Right renal pelvis (tissue), 4 donors: ENCODE measurements around the gene FGR. TPM values are rescaled to one million over a fixed set of nuclear protein-coding genes. Genes with fewer than 3 reads are reported as not detected.
"Not testable (repeated sequence)": the region's sequence is repeated elsewhere in the genome, so short reads cannot be mapped to it uniquely, and the experiment has no call there.

ENCODE experiments used
- DNase-seq, 4 donors: peaks; one replicate each; pipeline ENCODE4 v3.0.0-alpha.2; 2013; ENCODE audit warnings: low read depth in 4 of 4, low spot score in 3 of 4, missing footprints in 1 of 4
- polyA plus RNA-seq, 4 donors: library from polyadenylated mRNA; unstranded; fragments of 120-200 nt; gene quantifications; one replicate each; pipeline ENCODE4 v1.2.1, GENCODE V29; 2013; ENCODE audit not compliant: insufficient read length in 4 of 4

Gene FGR
- 1 to 10 TPM; 1.4 to 2.1 (median 1.8) TPM for polyA plus RNA-seq

- no peak for DNase-seq
Measured at GRCh38 chr1:27634985-27635367, at the start of gene FGR. TSS of gene FGR (minus strand) at chr1:27635185. CDS start at chr1:27623916, 11,269 bp downstream.

- no peak for DNase-seq
Measured at GRCh38 chr1:27684176-27684575, 49.2 kb upstream of the FGR start.

- DNase-seq, result no peak
Measured at GRCh38 chr1:27682351-27682944, 47.5 kb upstream of the FGR start.

GRCh38 chr1:27681580-27681979, 46.6 kb upstream of the FGR start:
- DNase-seq, result not testable (repeated sequence)

- DNase-seq, result not testable (repeated sequence)
Measured at GRCh38 chr1:27680225-27680791, 45.3 kb upstream of the FGR start.

GRCh38 chr1:27678747-27679146, 43.8 kb upstream of the FGR start:
- no peak for DNase-seq

- no peak for DNase-seq
Measured at GRCh38 chr1:27676410-27676809, 41.4 kb upstream of the FGR start.

- no peak for DNase-seq
Measured at GRCh38 chr1:27672750-27673112, 37.7 kb upstream of the FGR start.

GRCh38 chr1:27671964-27672749, 37.2 kb upstream of the FGR start, which contains the start of gene IFI6:
TSS of gene IFI6 (minus strand) at chr1:27672192. CDS start at chr1:27669314, 2,878 bp downstream.
- peak; percentile 78 to 94 (median 90) for DNase-seq

- no peak for DNase-seq
Measured at GRCh38 chr1:27669876-27670275, 34.9 kb upstream of the FGR start.

GRCh38 chr1:27668808-27669723, 34.1 kb upstream of the FGR start:
- DNase-seq, result peak in 1 of 4 donors; percentile 74

GRCh38 chr1:27668121-27668807, 33.3 kb upstream of the FGR start:
- no peak for DNase-seq

- no peak for DNase-seq
Measured at GRCh38 chr1:27666791-27667254, 31.8 kb upstream of the FGR start.

- DNase-seq, result no peak
Measured at GRCh38 chr1:27666294-27666693, 31.3 kb upstream of the FGR start.

- DNase-seq, result no peak
Measured at GRCh38 chr1:27665016-27665651, 30.1 kb upstream of the FGR start.

GRCh38 chr1:27664291-27664690, 29.3 kb upstream of the FGR start:
- no peak for DNase-seq

- peak; percentile 76 to 89 (median 79) for DNase-seq
Measured at GRCh38 chr1:27662707-27663393, 27.9 kb upstream of the FGR start.

- DNase-seq, result no peak
Measured at GRCh38 chr1:27662261-27662660, 27.3 kb upstream of the FGR start.
